GM23338 (cell line): ENCODE results near the gene PRUNE1. TPM values are rescaled to one million over a fixed set of nuclear protein-coding genes. Genes with fewer than 3 reads are reported as not detected.

Experiments used
- ATAC-seq: fragments of 200-7000 bp; cut with Tn5 transposase; 3 replicates; pipeline ENCODE4 v1.9.1; 2020
- DNase-seq: peaks from one replicate; pipeline ENCODE4 v3.0.0-alpha.2; 2015; ENCODE audit warnings: low spot score
- H2AFZ ChIP-seq: fragments of 200-600 bp; sonication (generic); 2 replicates; pipeline ENCODE4 v1.8.0; 2016; ENCODE audit warnings: antibody characterized with exemption, mild to moderate bottlenecking, moderate library complexity
- H3F3A ChIP-seq: fragments of 200-600 bp; sonication (generic); replicated peaks from 2 replicates; pipeline ENCODE4 v1.8.0; 2017; ENCODE audit warnings: antibody characterized with exemption, mixed run types, low read depth
- H3K27ac ChIP-seq: fragments of 200-600 bp; sonication (generic); 2 replicates; pipeline ENCODE4 v1.6.1; 2016; ENCODE audit warnings: low read depth
- H3K27me3 ChIP-seq: fragments of 200-600 bp; sonication (generic); 2 replicates; pipeline ENCODE4 v1.8.0; 2016; ENCODE audit warnings: mild to moderate bottlenecking, mixed run types, moderate library complexity; ENCODE audit not compliant: insufficient read depth
- H3K36me3 ChIP-seq: fragments of 200-600 bp; sonication (generic); 2 replicates; pipeline ENCODE4 v1.8.0; 2016; ENCODE audit warnings: mild to moderate bottlenecking; ENCODE audit not compliant: insufficient read depth
- H3K4me1 ChIP-seq: fragments of 200-600 bp; sonication (generic); 2 replicates; pipeline ENCODE4 v1.8.0; 2016; ENCODE audit warnings: mild to moderate bottlenecking, moderate library complexity; ENCODE audit not compliant: insufficient read depth
- H3K4me2 ChIP-seq: fragments of 200-600 bp; sonication (generic); 2 replicates; pipeline ENCODE4 v1.7.1; 2017; ENCODE audit warnings: mixed run types
- H3K4me3 ChIP-seq: fragments of 200-600 bp; sonication (generic); 2 replicates; pipeline ENCODE4 v1.6.1; 2016; ENCODE audit warnings: mixed run types
- H3K79me2 ChIP-seq: fragments of 200-600 bp; sonication (generic); replicated peaks from 2 replicates; pipeline ENCODE4 v1.8.0; 2017; ENCODE audit warnings: mild to moderate bottlenecking; ENCODE audit not compliant: insufficient read depth
- H3K9me2 ChIP-seq: fragments of 200-600 bp; sonication (generic); 2 replicates; pipeline ENCODE4 v1.8.0; 2017; ENCODE audit not compliant: insufficient read depth
- H4K20me1 ChIP-seq: fragments of 200-600 bp; sonication (generic); replicated peaks from 2 replicates; pipeline ENCODE4 v1.8.0; 2017; ENCODE audit warnings: mild to moderate bottlenecking; ENCODE audit not compliant: insufficient read depth
- H3K27ac Mint-ChIP-seq: 2 replicates; pipeline ENCODE4 v1.8.0; 2020; ENCODE audit warnings: inconsistent platforms, mild to moderate bottlenecking, moderate library complexity, mixed read lengths
- H3K27me3 Mint-ChIP-seq: 3 replicates; pipeline ENCODE4 v1.8.0; 2022; ENCODE audit warnings: low read depth, mild to moderate bottlenecking, moderate library complexity, mixed read lengths, inconsistent platforms; ENCODE audit not compliant: insufficient read depth, poor library complexity
- H3K36me3 Mint-ChIP-seq: 3 replicates; pipeline ENCODE4 v1.8.0; 2021; ENCODE audit warnings: low read depth, mild to moderate bottlenecking, inconsistent platforms, moderate library complexity, mixed read lengths
- H3K4me1 Mint-ChIP-seq: 3 replicates; pipeline ENCODE4 v1.8.0; 2020; ENCODE audit warnings: mild to moderate bottlenecking, inconsistent platforms, mixed read lengths
- H3K4me3 Mint-ChIP-seq: 3 replicates; pipeline ENCODE4 v1.8.0; 2021; ENCODE audit warnings: moderate library complexity, mild to moderate bottlenecking, inconsistent platforms, mixed read lengths
- H3K9me3 Mint-ChIP-seq: 3 replicates; pipeline ENCODE4 v1.8.0; 2020; ENCODE audit warnings: moderate library complexity, mild to moderate bottlenecking, inconsistent platforms, mixed read lengths
- CREB1 ChIP-seq: fragments of 250-450 bp; sonication (Bioruptor Pico); IDR thresholded peaks from 2 replicates; pipeline ENCODE4 v1.5.0; 2020; ENCODE audit warnings: low read depth, mild to moderate bottlenecking, moderate library complexity
- CTCF ChIP-seq, 2 experiments: fragments of 200-600 bp in 1 of 2; sonication (generic) in 1 of 2; conservative IDR thresholded peaks; 2 replicates each; pipeline versions ENCODE4 v1.5.1 to v1.6.1; 2016 to 2017; ENCODE audit warnings: antibody characterized with exemption in 2 of 2, low read depth in 2 of 2, mild to moderate bottlenecking in 2 of 2, moderate library complexity in 1 of 2
- ETS1 ChIP-seq: IDR thresholded peaks from 2 replicates; pipeline ENCODE4 v1.6.1; 2016; ENCODE audit warnings: antibody characterized with exemption
- EZH2 ChIP-seq: fragments of 200-600 bp; sonication (generic); IDR thresholded peaks from one replicate; pipeline ENCODE4 v1.8.0; 2017; ENCODE audit warnings: antibody characterized with exemption, mild to moderate bottlenecking, low read depth; ENCODE audit not compliant: unreplicated experiment
- EZH2phosphoT487 ChIP-seq: fragments of 200-600 bp; sonication (generic); IDR thresholded peaks from one replicate; pipeline ENCODE4 v1.8.1; 2018; ENCODE audit warnings: antibody characterized with exemption; ENCODE audit not compliant: unreplicated experiment
- JUNB ChIP-seq: IDR thresholded peaks from one replicate; pipeline ENCODE4 v1.6.1; 2016; ENCODE audit warnings: antibody characterized with exemption; ENCODE audit not compliant: unreplicated experiment
- NANOG ChIP-seq: IDR thresholded peaks from 2 replicates; pipeline ENCODE4 v1.6.1; 2016; ENCODE audit warnings: antibody characterized with exemption, borderline replicate concordance
- POLR2AphosphoS5 ChIP-seq: IDR thresholded peaks from 2 replicates; pipeline ENCODE4 v1.6.1; 2016; ENCODE audit warnings: antibody characterized with exemption, low read depth
- REST ChIP-seq: IDR thresholded peaks from one replicate; pipeline ENCODE4 v1.6.1; 2018; ENCODE audit warnings: antibody characterized with exemption; ENCODE audit not compliant: unreplicated experiment
- STAT1 ChIP-seq: IDR thresholded peaks from one replicate; pipeline ENCODE4 v1.6.1; 2016; ENCODE audit warnings: antibody characterized with exemption; ENCODE audit not compliant: unreplicated experiment
- ZNF114 ChIP-seq: fragments of 250-450 bp; sonication (Bioruptor Pico); IDR thresholded peaks from 2 replicates; pipeline ENCODE4 v1.5.0; 2020; ENCODE audit warnings: mild to moderate bottlenecking, moderate library complexity
- ZNF331 ChIP-seq: fragments of 250-450 bp; sonication (Bioruptor Pico); IDR thresholded peaks from 2 replicates; pipeline ENCODE4 v1.5.0; 2020; ENCODE audit warnings: low read depth, mild to moderate bottlenecking, moderate library complexity
- ZNF462 ChIP-seq: fragments of 250-450 bp; sonication (Bioruptor Pico); IDR thresholded peaks from 2 replicates; pipeline ENCODE4 v1.5.0; 2020; ENCODE audit warnings: mild to moderate bottlenecking, moderate library complexity
- polyA plus RNA-seq: library from polyadenylated mRNA; unstranded; fragments of >200 nt; fragmentation: Nextera tagmentation; extraction: Ambion mirVana; gene quantifications from 2 replicates; pipeline ENCODE4 v1.2.1, GENCODE V29; 2016
- total RNA-seq: library from RNA; depleted of rRNA; stranded (reverse); fragments of >200 nt; shearing (Covaris generic); gene quantifications from 2 replicates; pipeline ENCODE4 v1.2.3, GENCODE V29; 2014

PRUNE1 gene
- total and polyA plus RNA-seq, 2 experiments from 2014 or later, result 14.7 to 33.2 TPM

DNA sequence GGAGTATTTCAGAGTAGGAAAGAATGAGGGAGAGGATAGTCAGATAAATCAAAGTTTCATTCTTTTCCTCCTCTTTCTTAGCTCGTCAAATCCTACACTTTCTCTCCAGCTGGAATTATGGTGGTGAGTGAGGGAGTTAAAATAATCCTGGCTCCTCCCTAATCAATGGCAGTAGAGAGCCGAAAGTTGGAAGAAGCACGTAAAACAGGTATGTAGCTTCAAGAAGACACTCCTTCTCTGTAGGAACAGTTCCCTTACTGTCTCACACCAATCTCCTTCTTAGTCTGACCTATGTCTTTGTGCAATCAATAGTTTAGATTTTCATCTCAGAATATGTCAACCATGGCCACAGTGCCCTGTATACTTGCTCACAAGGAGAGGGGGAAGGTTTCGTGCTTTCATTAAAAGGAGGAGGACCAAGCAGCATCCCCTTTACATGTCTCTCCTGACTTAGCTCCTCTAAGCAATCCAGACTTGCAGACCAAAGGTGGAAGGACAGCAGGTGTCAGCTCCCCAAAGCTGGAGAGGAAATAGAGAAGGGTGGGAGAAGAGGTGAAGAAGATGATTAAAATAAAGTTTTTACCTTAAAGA, 2.4 kb upstream of the PRUNE1 start:
- Mint-ChIP-seq H3K9me3 (no peaks in the 10 kb centered on the region), H3K36me3 (peaks cover 3% of the 10 kb centered on the region; the same call in 2 of the 3 replicates), H3K27ac (peak overlapping the region; percentile 96), H3K4me1 (peaks cover 41% of the 10 kb centered on the region), H3K27me3 (peaks cover 25% of the 10 kb centered on the region), H3K4me3 (peak overlapping the region; percentile 94)
- peak overlapping the region; percentile 51 for H3K4me3 ChIP-seq
- no peaks in the 10 kb centered on the region for H3K36me3 ChIP-seq
- no peak for TF ChIP-seq EZH2
- no peak for TF ChIP-seq ZNF331 (CRISPR knock-in tag)
- TF ChIP-seq ZNF114 (CRISPR knock-in tag), result no peak
- no peak for TF ChIP-seq CTCF (conservative IDR thresholded peaks at IDR 0.05; ENCODE audit: low read depth in 2 of 2)
- TF ChIP-seq CREB1 (CRISPR knock-in tag), result no peak
- no peak for TF ChIP-seq REST
- TF ChIP-seq EZH2phosphoT487, result no peak
- no peak for TF ChIP-seq ZNF462
- TF ChIP-seq POLR2AphosphoS5, result no peak
- TF ChIP-seq NANOG, result no peak
- TF ChIP-seq ETS1, result no peak
- TF ChIP-seq JUNB, result no peak
- no peak for TF ChIP-seq STAT1
- ATAC-seq, result no peak
- no peak for DNase-seq
- H3K9me2 ChIP-seq, result no peaks in the 10 kb centered on the region
- H3K4me2 ChIP-seq, result peak overlapping the region; percentile 85
- H3K27ac ChIP-seq, result peak overlapping the region; percentile 73; the same call in 1 of the 2 replicates
- H4K20me1 ChIP-seq, result no peaks in the 10 kb centered on the region
- no peaks in the 10 kb centered on the region for H3K27me3 ChIP-seq
- H3K79me2 ChIP-seq, result peaks cover 15% of the 10 kb centered on the region
- H2AFZ ChIP-seq, result peak overlapping the region; percentile 60
- H3K4me1 ChIP-seq, result peaks cover 25% of the 10 kb centered on the region
- H3F3A ChIP-seq, result peaks cover 10% of the 10 kb centered on the region; the same call in 1 of the 2 replicates
